ENCODE measurements around the gene SLC17A3.

DNA sequence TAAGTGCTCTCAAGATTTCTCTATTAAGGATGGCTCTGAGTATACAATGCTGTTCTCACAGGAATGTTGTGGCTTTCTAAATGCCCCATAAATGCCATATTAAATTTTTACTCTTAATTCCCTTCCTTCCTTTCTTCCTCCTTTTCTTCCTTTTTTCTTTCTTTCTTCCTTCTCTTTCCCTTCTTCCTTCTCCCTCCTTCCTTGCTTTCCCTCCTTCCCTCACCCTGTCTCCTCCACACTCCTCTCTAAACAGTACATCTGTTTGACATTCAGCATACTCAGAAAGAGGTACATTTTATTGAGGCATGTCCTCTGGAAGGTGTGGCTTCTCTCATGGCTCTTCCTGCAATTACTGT, 41.8 kb downstream of the SLC17A3 start:
- TF ChIP-seq, protein P1, sequence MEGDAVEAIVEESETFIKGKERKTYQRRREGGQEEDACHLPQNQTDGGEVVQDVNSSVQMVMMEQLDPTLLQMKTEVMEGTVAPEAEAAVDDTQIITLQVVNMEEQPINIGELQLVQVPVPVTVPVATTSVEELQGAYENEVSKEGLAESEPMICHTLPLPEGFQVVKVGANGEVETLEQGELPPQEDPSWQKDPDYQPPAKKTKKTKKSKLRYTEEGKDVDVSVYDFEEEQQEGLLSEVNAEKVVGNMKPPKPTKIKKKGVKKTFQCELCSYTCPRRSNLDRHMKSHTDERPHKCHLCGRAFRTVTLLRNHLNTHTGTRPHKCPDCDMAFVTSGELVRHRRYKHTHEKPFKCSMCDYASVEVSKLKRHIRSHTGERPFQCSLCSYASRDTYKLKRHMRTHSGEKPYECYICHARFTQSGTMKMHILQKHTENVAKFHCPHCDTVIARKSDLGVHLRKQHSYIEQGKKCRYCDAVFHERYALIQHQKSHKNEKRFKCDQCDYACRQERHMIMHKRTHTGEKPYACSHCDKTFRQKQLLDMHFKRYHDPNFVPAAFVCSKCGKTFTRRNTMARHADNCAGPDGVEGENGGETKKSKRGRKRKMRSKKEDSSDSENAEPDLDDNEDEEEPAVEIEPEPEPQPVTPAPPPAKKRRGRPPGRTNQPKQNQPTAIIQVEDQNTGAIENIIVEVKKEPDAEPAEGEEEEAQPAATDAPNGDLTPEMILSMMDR (conservative IDR thresholded peaks at IDR 0.05; ENCODE audit: low read length), result no peak
- TF ChIP-seq EZH2phosphoT487 (IDR thresholded peaks at IDR 0.05; ENCODE audit: borderline replicate concordance, low read depth, low read length), result no peak

All from OCI-LY7 (cell line).